NCI-H524 (cell line): ENCODE data around the gene TYW1B.
"Not testable (repeated sequence)": the region's sequence is repeated elsewhere in the genome, so short reads cannot be mapped to it uniquely, and the experiment has no call there.

ENCODE experiments used
- DNase-seq, 2 experiments: peaks; one replicate each; lab custom pipeline; 2025; lab: John Stamatoyannopoulos, UW

The TYW1B gene

DNA sequence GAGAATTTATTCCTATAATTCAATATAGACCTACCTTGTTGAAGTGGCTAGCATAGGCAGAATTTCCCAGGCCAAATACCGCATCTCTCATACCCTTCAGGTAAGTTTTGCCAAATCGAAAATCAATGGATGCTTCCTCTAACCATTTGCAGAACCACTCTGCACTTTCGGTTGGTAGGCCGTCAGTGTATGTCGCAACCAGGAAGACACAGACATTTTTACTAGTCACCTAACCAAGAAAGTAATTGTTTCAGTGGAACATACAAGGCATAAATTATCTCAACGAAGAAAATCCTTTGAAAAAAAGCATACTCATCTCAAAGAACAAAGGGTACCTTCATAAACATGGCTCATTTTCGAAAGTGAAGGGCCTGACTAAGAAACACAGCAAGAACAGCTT, 17.6 kb downstream of the TYW1B start:
- not testable (repeated sequence) for DNase-seq

DNA sequence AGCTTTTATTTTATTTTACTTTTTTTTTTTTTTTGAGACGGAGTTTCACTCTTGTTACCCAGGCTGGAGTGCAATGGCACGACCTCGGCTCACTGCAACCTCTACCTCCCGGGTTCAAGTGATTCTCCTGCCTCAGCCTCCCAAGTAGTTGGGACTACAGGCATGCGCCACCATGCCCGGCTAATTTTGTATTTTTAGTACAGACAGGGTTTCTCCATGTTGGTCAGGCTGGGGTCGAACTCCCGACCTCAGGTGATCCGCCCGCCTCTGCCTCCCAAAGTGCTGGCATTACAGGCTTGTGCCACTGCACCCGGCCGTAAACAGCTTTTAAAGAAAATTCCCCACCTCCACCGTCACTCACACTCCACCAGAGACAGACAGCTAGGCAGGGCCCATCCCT, 19.5 kb downstream of the TYW1B start:
- not testable (repeated sequence) for DNase-seq

GRCh38 chr7:72806851-72807250, 21.1 kb downstream of the TYW1B start:
- not testable (repeated sequence) for DNase-seq

DNA sequence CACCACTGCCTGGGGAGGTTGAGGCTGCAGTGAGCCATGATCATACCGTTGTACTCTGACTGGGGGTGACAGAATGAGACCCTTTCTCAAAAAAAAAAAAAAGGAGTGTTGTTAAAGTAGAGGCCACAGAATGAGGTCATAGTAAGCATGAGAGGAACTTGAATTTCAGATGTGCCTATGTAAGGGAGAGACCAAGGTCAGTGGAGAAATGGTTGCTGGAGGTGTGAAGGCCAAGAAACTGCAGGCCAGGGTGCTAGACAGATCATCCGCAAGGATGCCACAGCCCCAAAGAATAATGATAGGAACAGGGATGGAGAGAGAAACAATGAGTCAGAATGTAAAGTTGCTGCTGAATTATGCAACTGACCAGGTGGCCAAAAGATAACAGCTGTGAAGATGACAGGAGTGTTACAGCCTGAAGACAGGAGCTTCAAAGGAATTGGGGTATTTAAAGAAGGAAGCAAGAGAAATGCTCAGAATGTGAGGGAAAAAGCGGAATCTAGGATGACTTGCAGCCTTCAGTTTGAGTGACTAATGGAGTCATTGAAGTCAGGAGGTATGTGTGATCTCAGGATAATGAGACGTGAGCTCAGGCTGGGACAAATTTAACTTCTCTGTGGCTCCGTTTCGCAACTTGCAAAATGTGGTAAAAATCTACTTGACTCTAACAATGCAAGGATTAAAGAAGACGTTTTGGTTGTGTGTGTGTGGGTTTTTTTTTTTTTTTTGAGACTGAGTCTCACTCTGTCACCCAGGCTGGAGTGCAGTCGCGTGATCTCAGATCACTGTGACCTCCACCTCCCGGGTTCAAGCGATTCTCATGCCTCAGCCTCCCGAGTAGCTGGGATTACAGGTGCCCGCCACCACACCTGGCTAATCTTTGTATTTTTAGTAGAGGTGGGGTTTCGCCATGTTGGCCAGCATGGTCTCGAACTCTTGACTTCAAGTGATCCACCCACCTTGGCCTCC, 22.2 kb downstream of the TYW1B start:
- DNase-seq: no peak

- not testable (repeated sequence) for DNase-seq
These were observed 24.2 kb downstream of the TYW1B start for GRCh38 chr7:72803778-72804177.

- not testable (repeated sequence) for DNase-seq
These were observed 26.4 kb downstream of the TYW1B start for GRCh38 chr7:72801564-72801963.

DNA sequence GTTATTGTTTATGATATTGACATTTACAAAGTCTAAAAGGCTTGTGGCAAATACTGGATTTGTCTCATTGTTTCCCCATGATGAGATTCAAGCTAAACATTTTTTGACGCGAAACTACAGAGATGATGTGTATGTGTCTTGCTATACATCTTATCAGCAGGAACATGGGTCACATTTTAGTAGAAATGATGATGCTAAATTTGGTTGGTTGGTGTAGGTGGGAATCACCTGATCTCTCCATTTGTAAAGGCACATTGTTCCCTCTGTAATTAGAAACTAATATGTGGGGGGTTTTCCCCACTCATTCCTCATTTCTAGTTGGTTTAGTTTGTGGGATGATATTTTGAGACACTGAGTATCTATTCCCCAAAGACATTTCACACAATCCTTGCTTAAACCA, 32.6 kb downstream of the TYW1B start:
- not testable (repeated sequence) for DNase-seq

DNA sequence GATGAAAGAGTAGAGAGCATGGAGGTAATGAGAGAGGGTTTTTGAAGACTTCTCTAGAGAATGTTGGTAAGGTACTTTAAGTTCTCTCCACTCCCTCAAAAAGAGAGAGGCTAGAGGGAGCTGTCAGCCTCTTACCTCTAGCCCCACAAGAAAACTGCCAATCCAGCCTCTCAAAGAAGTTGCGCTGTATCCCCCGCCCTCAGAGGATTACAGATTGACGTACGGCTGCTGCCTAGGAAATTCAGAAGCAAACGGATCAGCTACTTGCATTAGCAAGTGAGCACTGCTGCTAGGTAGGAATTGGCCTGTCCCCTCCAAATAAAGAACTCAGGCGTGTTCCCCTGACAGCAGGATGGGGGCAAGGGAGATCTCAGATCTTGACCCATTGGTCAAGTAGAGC, 34.2 kb downstream of the TYW1B start:
- no peak for DNase-seq

DNA sequence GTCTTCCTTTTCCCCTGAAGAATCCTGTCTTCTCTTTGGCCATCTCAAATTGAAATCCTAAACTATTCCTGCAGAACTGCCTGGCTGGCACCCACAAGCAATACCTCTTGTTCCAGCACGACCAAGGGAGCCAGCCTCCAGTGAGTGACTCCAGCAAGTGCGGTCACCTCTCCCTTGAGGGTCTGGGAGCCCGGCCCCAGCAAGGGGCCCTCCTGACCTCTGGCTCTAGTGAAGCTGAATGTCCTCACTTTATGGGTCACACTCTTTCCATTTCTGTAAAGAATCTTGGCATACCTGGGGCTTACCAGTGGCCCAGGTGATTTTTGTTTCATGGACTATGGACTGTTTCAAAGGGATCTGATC, 37.3 kb downstream of the TYW1B start:
- DNase-seq: not testable (repeated sequence)

DNA sequence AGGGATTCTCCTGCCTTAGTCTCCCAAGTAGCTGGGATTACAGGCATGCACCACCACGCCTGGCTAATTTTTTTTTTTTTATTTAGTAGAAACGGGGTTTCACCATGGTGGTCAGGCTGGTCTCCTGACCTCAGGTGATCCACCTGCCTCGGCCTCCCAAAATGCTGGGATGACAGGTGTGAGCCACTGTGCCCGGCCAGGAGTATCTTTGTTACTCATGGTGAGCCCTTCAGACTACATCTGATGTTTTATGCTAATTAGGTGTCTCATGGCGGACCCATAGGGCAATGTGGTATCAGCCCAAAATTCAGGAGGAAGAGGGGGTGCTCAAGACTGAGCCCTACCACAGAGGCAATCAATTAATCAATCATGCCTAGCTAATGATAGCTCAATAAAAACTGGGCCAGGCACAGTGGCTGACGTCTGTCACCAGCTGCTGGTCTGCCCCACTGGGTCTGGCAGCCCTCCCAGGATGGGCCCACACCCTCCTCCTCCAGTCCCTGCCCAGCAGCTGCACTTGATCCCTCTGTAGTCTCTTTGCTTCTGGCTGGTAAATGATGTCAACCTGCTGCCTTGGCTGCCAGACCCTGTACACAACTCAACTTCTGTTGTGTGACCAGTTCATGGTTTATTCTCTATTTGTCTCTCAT, 37.8 kb downstream of the TYW1B start:
- DNase-seq: peak in 1 of 2 experiments; percentile 17

GRCh38 chr7:72785166-72785955, 42.6 kb downstream of the TYW1B start:
- no peak for DNase-seq

DNA sequence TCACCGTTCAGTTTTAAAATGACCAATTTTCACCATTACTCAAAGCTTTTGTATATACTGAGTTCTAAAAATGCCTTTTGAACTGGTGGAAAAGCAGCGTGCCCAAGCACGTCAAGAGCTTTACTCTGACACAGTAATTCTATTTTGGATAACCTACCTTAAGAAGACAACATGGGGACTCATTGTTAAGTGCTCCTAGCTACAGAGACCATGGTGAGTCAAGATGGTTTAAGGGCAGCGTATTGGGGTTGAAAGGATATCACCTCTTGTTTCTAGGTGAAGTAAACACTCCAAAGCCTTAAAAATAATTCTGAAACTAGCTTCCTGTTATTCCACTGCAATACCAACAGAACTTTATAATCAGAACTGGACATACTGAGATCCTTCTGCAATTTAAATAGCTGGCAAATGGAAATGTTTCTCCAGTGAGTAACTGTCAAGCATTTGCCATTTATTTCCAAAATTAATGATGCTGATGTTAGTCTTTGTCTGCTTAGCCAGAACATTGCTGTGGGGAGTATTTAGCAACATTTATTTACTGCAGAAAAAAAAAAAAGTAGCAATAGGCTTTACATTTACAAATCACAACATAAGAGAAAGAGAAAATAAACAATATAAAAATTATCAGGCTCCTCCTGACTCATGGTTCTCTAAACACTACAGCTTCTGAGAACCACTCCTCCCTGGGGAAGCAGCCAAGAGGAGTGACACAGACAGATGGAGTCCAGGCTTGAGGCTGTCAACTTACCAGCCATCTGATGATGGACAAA, 44.2 kb downstream of the TYW1B start:
- peak in 1 of 2 experiments; percentile 53 for DNase-seq

DNA sequence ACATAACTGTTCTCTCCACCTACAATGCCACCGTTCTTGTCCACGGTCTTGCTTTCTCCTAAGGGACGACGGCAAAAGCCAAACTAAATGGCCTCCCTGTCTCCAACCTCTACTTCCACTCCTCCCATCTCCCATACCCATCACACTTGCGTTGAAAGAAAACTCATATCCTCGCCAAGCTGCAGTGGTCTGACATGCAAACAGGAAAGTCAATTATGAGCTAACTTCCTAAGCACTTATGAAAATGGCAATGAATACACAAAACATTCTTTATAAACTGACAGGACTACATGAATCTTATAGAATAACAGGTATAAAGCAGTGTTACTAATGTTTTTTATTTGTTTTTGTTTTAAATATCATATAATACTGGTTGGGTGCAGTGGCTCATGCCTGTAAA, 46.4 kb downstream of the TYW1B start:
- DNase-seq: no peak

- DNase-seq: no peak
These were observed 46.8 kb downstream of the TYW1B start for GRCh38 chr7:72781161-72781560.

DNA sequence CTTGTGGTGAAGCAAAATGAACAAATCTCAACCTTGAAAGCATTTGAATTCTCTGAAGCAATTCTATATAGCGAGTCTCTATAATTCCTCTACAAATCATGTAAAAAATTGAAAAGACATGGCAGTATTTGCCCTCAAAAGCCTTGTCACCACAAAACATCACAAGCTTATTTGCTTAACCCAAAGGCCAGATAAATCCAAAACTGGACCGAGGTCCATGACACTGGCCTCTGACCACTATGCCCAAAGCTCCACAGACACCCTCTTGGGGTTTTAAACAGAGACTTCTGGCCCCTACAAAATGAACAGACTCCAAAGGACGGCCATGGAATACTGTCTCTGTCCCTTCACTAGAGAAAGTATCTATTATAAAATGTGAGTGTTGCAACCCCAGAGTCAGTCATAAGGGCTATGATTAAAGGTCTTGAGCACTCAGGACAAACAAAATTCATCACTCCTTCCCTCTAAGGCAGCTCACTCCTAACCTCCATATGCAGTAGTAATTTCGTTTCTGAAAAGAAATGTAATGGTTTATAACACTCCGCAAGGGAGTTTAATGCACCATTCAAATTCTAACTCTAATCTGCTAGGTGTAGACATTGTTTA, 47.6 kb downstream of the TYW1B start:
- DNase-seq: not testable (repeated sequence)

- not testable (repeated sequence) for DNase-seq
These were observed 50.8 kb downstream of the TYW1B start for GRCh38 chr7:72777167-72777566.

DNA sequence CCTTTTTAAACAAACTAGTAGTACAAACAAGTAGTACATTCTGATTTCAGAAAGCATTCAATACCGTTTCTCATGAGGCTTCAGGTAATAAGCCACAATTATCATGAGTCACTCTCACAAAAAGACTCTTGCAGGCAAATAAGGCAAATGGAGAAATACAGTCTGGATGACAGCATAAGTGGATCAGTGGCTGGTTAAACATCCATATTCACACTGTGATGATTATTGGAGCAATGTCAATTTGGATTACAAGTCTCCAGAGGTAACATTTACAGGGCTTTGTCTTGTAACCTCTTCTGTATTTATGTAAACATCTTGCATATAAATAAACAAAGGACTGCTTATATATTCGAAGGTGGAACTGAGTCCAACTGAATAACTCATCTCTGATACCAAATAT, 55.4 kb downstream of the TYW1B start:
- DNase-seq: not testable (repeated sequence)

DNA sequence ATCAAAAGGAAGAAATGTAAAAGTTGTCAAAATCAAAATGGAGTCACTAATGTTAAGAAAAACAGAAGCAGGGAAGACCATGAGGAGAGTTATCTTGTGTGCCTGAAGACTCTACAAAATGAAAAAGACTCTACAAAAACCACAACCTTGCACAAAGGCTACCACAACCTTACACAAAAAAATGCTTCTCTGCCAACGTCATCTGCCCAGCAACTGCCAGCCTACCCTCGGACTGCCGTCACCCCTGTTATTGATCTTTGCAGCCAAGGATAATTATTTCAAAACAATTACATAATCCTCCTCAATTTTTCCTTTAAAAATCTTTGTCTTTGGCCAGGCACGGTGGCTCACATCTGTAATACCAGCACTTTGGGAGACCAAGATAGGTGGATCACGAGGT, 61.0 kb downstream of the TYW1B start:
- not testable (repeated sequence) for DNase-seq

DNA sequence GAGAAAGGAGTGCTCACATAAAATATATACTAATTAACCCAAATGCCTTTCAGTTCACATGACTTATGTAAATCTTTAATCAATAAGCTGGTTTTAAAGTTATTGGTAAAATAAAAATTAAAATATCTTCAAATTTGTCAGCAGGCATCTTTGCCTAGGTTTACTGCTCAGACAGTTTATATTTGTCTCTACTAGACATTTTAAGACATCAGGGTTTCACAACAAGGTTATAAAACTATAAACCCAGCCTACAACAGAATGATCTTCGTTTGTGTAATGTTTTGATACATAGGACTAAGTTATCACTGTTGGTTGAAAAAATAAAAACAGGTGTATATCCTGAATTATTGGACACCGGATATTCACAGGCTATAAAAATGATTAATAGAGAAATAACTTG, 67.4 kb downstream of the TYW1B start:
- no peak for DNase-seq

DNA sequence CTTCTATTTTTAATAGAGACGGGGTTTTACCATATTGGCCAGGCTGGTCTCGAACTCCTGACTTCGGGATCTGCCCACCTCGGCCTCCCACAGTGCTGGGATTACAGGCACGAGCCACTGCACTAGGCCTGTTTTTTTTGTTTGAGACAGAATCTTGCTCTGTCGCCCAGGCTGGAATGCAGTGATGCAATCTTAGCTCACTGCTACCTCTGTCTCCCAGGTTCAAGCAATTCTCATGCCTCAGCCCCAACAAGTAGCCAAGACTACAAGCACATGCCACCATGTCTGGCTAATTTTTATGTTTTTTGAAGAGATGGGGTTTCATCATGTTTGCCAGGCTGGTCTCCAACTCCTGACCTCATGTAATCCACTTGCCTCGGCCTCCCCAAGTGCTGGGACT, 73.7 kb downstream of the TYW1B start:
- DNase-seq: no peak

GRCh38 chr7:72753781-72754180, 74.2 kb downstream of the TYW1B start:
- DNase-seq: no peak
